Naive thymus-derived CD4-positive, alpha-beta T cell (primary cell): Measurements from ENCODE around the gene WFDC5. TPM values are rescaled to one million over a fixed set of nuclear protein-coding genes. Genes with fewer than 3 reads are reported as not detected.
A peak's percentile ranks its signal among the peaks of the same experiment; 100 is the strongest.

Experiments
- ATAC-seq: fragments of 150-1000 bp; cut with Tn5 transposase; 2 replicates; pipeline ENCODE4 v1.10.0; 2021; ENCODE audit warnings: mild to moderate bottlenecking, moderate library complexity
- CTCF ChIA-PET: fragments of 350-600 bp; sonication (Branson Sonifier 250); formaldehyde crosslinking; loops from one replicate; lab custom pipeline; 2021; ENCODE audit warnings: antibody characterized with exemption; lab: Charles Lee
- POLR2A ChIA-PET: fragments of 350-600 bp; sonication (Branson Sonifier 250); formaldehyde crosslinking; loops from one replicate; lab custom pipeline; 2021; ENCODE audit warnings: antibody characterized with exemption, inconsistent platforms; lab: Charles Lee
- DNase-seq, 9 donors: peaks; one replicate each; pipeline versions ENCODE4 v3.0.0 to v3.0.0-alpha.2; 2020 to 2022; ENCODE audit warnings: mixed read lengths in 1 of 9
- H3K27ac ChIP-seq: one replicate; pipeline ENCODE4 v1.7.0; 2013; ENCODE audit warnings: mild to moderate bottlenecking, low read depth, low read length, moderate library complexity
- H3K27me3 ChIP-seq, 2 donors: one replicate each; pipeline ENCODE4 v1.7.0; 2013; ENCODE audit warnings: low read length in 2 of 2, mild to moderate bottlenecking in 2 of 2, moderate library complexity in 2 of 2; ENCODE audit not compliant: control insufficient read depth in 2 of 2, insufficient read depth in 2 of 2
- H3K36me3 ChIP-seq, 3 experiments: 1 replicate in 2 of 3; 2 replicates in 1 of 3; pipeline ENCODE4 v1.7.0; 2013; ENCODE audit warnings: low read length in 3 of 3, mild to moderate bottlenecking in 3 of 3, moderate library complexity in 1 of 3; ENCODE audit not compliant: insufficient read depth in 3 of 3, control insufficient read depth in 2 of 3
- H3K4me1 ChIP-seq, 2 donors: one replicate each; pipeline ENCODE4 v1.7.0; 2013; ENCODE audit warnings: low read length in 2 of 2, mild to moderate bottlenecking in 2 of 2, moderate library complexity in 1 of 2; ENCODE audit not compliant: control insufficient read depth in 2 of 2, insufficient read depth in 2 of 2
- H3K4me3 ChIP-seq: 2 replicates; pipeline ENCODE4 v1.7.0; 2013; ENCODE audit warnings: mild to moderate bottlenecking, low read length
- H3K9me3 ChIP-seq, 3 experiments: 1 replicate in 2 of 3; 2 replicates in 1 of 3; pipeline ENCODE4 v1.7.0; 2013; ENCODE audit warnings: low read length in 3 of 3; ENCODE audit not compliant: control insufficient read depth in 2 of 3
- H3K27ac Mint-ChIP-seq, 9 donors: one replicate each; pipeline ENCODE4 v1.8.0; 2020 to 2022; ENCODE audit warnings: mixed read lengths in 9 of 9, mild to moderate bottlenecking in 8 of 9, moderate library complexity in 5 of 9, inconsistent platforms in 2 of 9
- H3K27me3 Mint-ChIP-seq, 5 donors: one replicate each; pipeline ENCODE4 v1.8.0; 2021 to 2022; ENCODE audit warnings: mixed read lengths in 5 of 5, mild to moderate bottlenecking in 1 of 5
- H3K36me3 Mint-ChIP-seq, 5 donors: one replicate each; pipeline ENCODE4 v1.8.0; 2020 to 2022; ENCODE audit warnings: mixed read lengths in 5 of 5, mild to moderate bottlenecking in 3 of 5, inconsistent platforms in 1 of 5
- H3K4me1 Mint-ChIP-seq, 7 donors: one replicate each; pipeline ENCODE4 v1.8.0; 2020 to 2022; ENCODE audit warnings: mixed read lengths in 7 of 7, mild to moderate bottlenecking in 3 of 7, inconsistent platforms in 1 of 7
- H3K4me3 Mint-ChIP-seq, 10 donors: one replicate each; pipeline ENCODE4 v1.8.0; 2020 to 2022; ENCODE audit warnings: mild to moderate bottlenecking in 10 of 10, mixed read lengths in 10 of 10, moderate library complexity in 6 of 10, inconsistent platforms in 2 of 10
- H3K9me3 Mint-ChIP-seq, 11 donors: one replicate each; pipeline ENCODE4 v1.8.0; 2020 to 2022; ENCODE audit warnings: mixed read lengths in 11 of 11, mild to moderate bottlenecking in 4 of 11, inconsistent platforms in 1 of 11, moderate library complexity in 1 of 11
- intact Hi-C, 2 donors: fragments of 100-400 bp; cut with micrococcal nuclease; formaldehyde crosslinking; loops; one replicate each; pipeline ENCODE4 v1.15.1; 2023
- polyA plus RNA-seq, 2 donors: library from polyadenylated mRNA; unstranded; fragments of 300-500 nt; fragmentation: Illumina TruSeq; gene quantifications; one replicate each; pipeline ENCODE4 v1.2.3, GENCODE V29; 2021
- total RNA-seq, 6 experiments: library from RNA in 5 of 6; stranded (reverse) in 5 of 6; gene quantifications; 1 replicate in 5 of 6; 2 replicates in 1 of 6; pipeline ENCODE4 v1.2.3 and lab custom pipeline; 2021 to 2026

Gene WFDC5
- total and polyA plus RNA-seq, 7 experiments from 2014 or later, result not detected

GRCh38 chr20:45085289-45085688 lies 29.7 kb downstream of the WFDC5 start:
- Histone ChIP-seq H3K4me1 (no peaks in the 10 kb centered on the region), H3K27ac (no peak overlapping the region), H3K36me3 (peaks cover 13 to 44% (median 33%) of the 10 kb centered on the region in 3 experiments), H3K27me3 (no peaks in the 10 kb centered on the region), H3K9me3 (peaks cover 0 to 17% (median 17%) of the 10 kb centered on the region in 3 experiments), H3K4me3 (no peak overlapping the region)
- Mint-ChIP-seq H3K4me3 (no peak overlapping the region), H3K9me3 (peaks cover 7 to 36% (median 10%) of the 10 kb centered on the region in 11 donors), H3K27ac (peak overlapping the region in 6 of 9 donors; percentile 7 to 61 (median 43)), H3K27me3 (no peaks in the 10 kb centered on the region), H3K36me3 (peaks cover 25 to 82% (median 48%) of the 10 kb centered on the region in 5 donors), H3K4me1 (peaks cover 3 to 19% (median 6%) of the 10 kb centered on the region in 7 donors)
- intact Hi-C loops, result no loop called here
- no peak for DNase-seq
- ChIA-PET POLR2A (no interaction called here), CTCF (no interaction called here)
- ATAC-seq, result no peak

- intact Hi-C loops, result no loop called here
- ChIA-PET CTCF (interaction anchor here (1.0 kb wide), 1 partner anchor 39 kb away, joined by 3 read pairs; no protein-coding TSS in a partner anchor), POLR2A (interaction anchor here (0.5 to 1.2 kb wide), 2 partner anchors 105 to 112 kb away, joined by 3 to 4 read pairs; no protein-coding TSS in a partner anchor)
- H3K27me3 Mint-ChIP-seq, result no peaks in the 10 kb centered on the region
- peaks cover 21 to 65% (median 50%) of the 10 kb centered on the region in 3 experiments for H3K36me3 ChIP-seq
- peaks cover 35 to 93% (median 68%) of the 10 kb centered on the region in 5 donors for H3K36me3 Mint-ChIP-seq
- DNase-seq (no peak), ATAC-seq (no peak)
- peak overlapping the region in 1 of 10 donors; percentile 43 for H3K4me3 Mint-ChIP-seq
- H3K27me3 ChIP-seq, result no peaks in the 10 kb centered on the region
- peaks cover 0 to 17% (median 17%) of the 10 kb centered on the region in 3 experiments for H3K9me3 ChIP-seq
- no peak overlapping the region for H3K4me3 ChIP-seq
- peak overlapping the region in 6 of 9 donors; percentile 24 to 41 (median 36) for H3K27ac Mint-ChIP-seq
- H3K4me1 ChIP-seq, result no peaks in the 10 kb centered on the region
- no peak overlapping the region for H3K27ac ChIP-seq
- H3K9me3 Mint-ChIP-seq, result peaks cover 7 to 42% (median 11%) of the 10 kb centered on the region in 11 donors
- H3K4me1 Mint-ChIP-seq, result peaks cover 3 to 23% (median 8%) of the 10 kb centered on the region in 7 donors
Observed at GRCh38 chr20:45083127-45083526, 31.8 kb downstream of the WFDC5 start.

GRCh38 chr20:45082468-45082867 lies 32.5 kb downstream of the WFDC5 start:
- peaks cover 0 to 17% (median 17%) of the 10 kb centered on the region in 3 experiments for H3K9me3 ChIP-seq
- no peak overlapping the region for H3K4me3 ChIP-seq
- Mint-ChIP-seq H3K27me3 (no peaks in the 10 kb centered on the region), H3K4me3 (peak overlapping the region in 1 of 10 donors; percentile 43), H3K4me1 (peaks cover 2 to 18% (median 8%) of the 10 kb centered on the region in 7 donors), H3K36me3 (peaks cover 31 to 90% (median 71%) of the 10 kb centered on the region in 5 donors), H3K9me3 (peaks cover 7 to 42% (median 11%) of the 10 kb centered on the region in 11 donors), H3K27ac (peak overlapping the region in 4 of 9 donors; percentile 19 to 41 (median 28))
- no peaks in the 10 kb centered on the region for H3K4me1 ChIP-seq
- CTCF ChIA-PET, result interaction anchor here (0.6 to 1.0 kb wide), 2 partner anchors 10 to 38 kb away, joined by 3 to 5 read pairs; no protein-coding TSS in a partner anchor
- DNase-seq, result no peak
- ATAC-seq, result no peak
- H3K27ac ChIP-seq, result no peak overlapping the region
- POLR2A ChIA-PET, result interaction anchor here (1.2 kb wide), 1 partner anchor 104 kb away, joined by 3 read pairs; no protein-coding TSS in a partner anchor
- intact Hi-C loops, result no loop called here
- H3K36me3 ChIP-seq, result peaks cover 26 to 71% (median 47%) of the 10 kb centered on the region in 3 experiments
- no peaks in the 10 kb centered on the region for H3K27me3 ChIP-seq

GRCh38 chr20:45080867-45081624 lies 33.9 kb downstream of the WFDC5 start:
- Mint-ChIP-seq H3K9me3 (peaks cover 7 to 42% (median 11%) of the 10 kb centered on the region in 11 donors), H3K36me3 (peaks cover 40 to 90% (median 79%) of the 10 kb centered on the region in 5 donors), H3K27me3 (no peaks in the 10 kb centered on the region), H3K27ac (peak overlapping the region in 2 of 9 donors; percentile 19 to 69), H3K4me1 (peaks cover 0 to 14% (median 8%) of the 10 kb centered on the region in 7 donors), H3K4me3 (no peak overlapping the region)
- H3K27me3 ChIP-seq, result no peaks in the 10 kb centered on the region
- peaks cover 36 to 79% (median 48%) of the 10 kb centered on the region in 3 experiments for H3K36me3 ChIP-seq
- peaks cover 0 to 17% (median 17%) of the 10 kb centered on the region in 3 experiments for H3K9me3 ChIP-seq
- CTCF ChIA-PET, result interaction anchor here (0.6 kb wide), 2 partner anchors 12 to 177 kb away, joined by 3 read pairs; no protein-coding TSS in a partner anchor
- intact Hi-C loops, result no loop called here
- no peaks in the 10 kb centered on the region for H3K4me1 ChIP-seq
- DNase-seq, result no peak
- POLR2A ChIA-PET, result no interaction called here
- no peak overlapping the region for H3K27ac ChIP-seq
- no peak overlapping the region for H3K4me3 ChIP-seq
- peak; percentile 34 for ATAC-seq

- no peak for ATAC-seq
- ChIA-PET POLR2A (interaction anchor here (1.3 kb wide), 1 partner anchor 99 kb away, joined by 3 read pairs; no protein-coding TSS in a partner anchor), CTCF (interaction anchor here (0.7 to 1.0 kb wide), 3 partner anchors 34 to 300 kb away, joined by 3 to 4 read pairs (median 3); no protein-coding TSS in a partner anchor)
Observed at GRCh38 chr20:45077559-45077958, 37.4 kb downstream of the WFDC5 start.

GRCh38 chr20:45073221-45073620 lies 41.8 kb downstream of the WFDC5 start:
- no peaks in the 10 kb centered on the region for H3K9me3 ChIP-seq
- ChIA-PET CTCF (interaction anchor here (1.4 kb wide), 1 partner anchor 23 kb away, joined by 5 read pairs; no protein-coding TSS in a partner anchor), POLR2A (no interaction called here)
- Mint-ChIP-seq H3K27me3 (no peaks in the 10 kb centered on the region), H3K27ac (peak overlapping the region in 6 of 9 donors; percentile 33 to 86 (median 56)), H3K36me3 (peaks cover 25 to 60% (median 52%) of the 10 kb centered on the region in 5 donors), H3K9me3 (no peaks in the 10 kb centered on the region), H3K4me3 (no peak overlapping the region), H3K4me1 (peaks cover 8 to 45% (median 32%) of the 10 kb centered on the region in 7 donors)
- no peaks in the 10 kb centered on the region for H3K27me3 ChIP-seq
- H3K27ac ChIP-seq, result no peak overlapping the region
- peaks cover 21 to 80% (median 31%) of the 10 kb centered on the region in 3 experiments for H3K36me3 ChIP-seq
- H3K4me1 ChIP-seq, result peaks cover 0 to 5% of the 10 kb centered on the region in 2 donors
- intact Hi-C loops, result no loop called here
- no peak overlapping the region for H3K4me3 ChIP-seq
- ATAC-seq (no peak), DNase-seq (no peak)

More at GRCh38 chr20:45077559-45077958, 37.4 kb downstream of the WFDC5 start:
- Mint-ChIP-seq H3K9me3 (peaks cover 5 to 28% (median 7%) of the 10 kb centered on the region in 11 donors), H3K4me1 (peaks cover 0 to 16% (median 6%) of the 10 kb centered on the region in 7 donors), H3K36me3 (peaks cover 39 to 80% (median 75%) of the 10 kb centered on the region in 5 donors), H3K27me3 (no peaks in the 10 kb centered on the region), H3K27ac (no peak overlapping the region), H3K4me3 (no peak overlapping the region)
- no peaks in the 10 kb centered on the region for H3K27me3 ChIP-seq
- H3K27ac ChIP-seq, result no peak overlapping the region
- intact Hi-C loops, result loop anchor here in 1 of 2 donors (5.0 kb wide), 1 partner anchor 40 kb away; no protein-coding TSS in a partner anchor
- H3K36me3 ChIP-seq, result peaks cover 50 to 98% (median 56%) of the 10 kb centered on the region in 3 experiments
- H3K4me3 ChIP-seq, result no peak overlapping the region
- DNase-seq, result no peak
- no peaks in the 10 kb centered on the region for H3K4me1 ChIP-seq
- peaks cover 0 to 12% (median 12%) of the 10 kb centered on the region in 3 experiments for H3K9me3 ChIP-seq
